Skeletal muscle satellite cell (primary cell): Measurements from ENCODE around the gene GIGYF1.

Experiments used
- H3K27me3 ChIP-seq: 2 replicates; pipeline ENCODE4 v1.7.0; 2013; ENCODE audit warnings: low read length; ENCODE audit not compliant: control insufficient read depth, insufficient read depth
- H3K36me3 ChIP-seq: 2 replicates; pipeline ENCODE4 v1.7.0; 2013; ENCODE audit warnings: mild to moderate bottlenecking, control low read depth, low read length; ENCODE audit not compliant: insufficient read depth
- H3K4me1 ChIP-seq: 2 replicates; pipeline ENCODE4 v1.7.0; 2013; ENCODE audit warnings: low read length; ENCODE audit not compliant: control insufficient read depth, insufficient read depth
- H3K4me2 ChIP-seq: 2 replicates; pipeline ENCODE4 v1.7.0; 2013; ENCODE audit warnings: mild to moderate bottlenecking, low read length
- H3K4me3 ChIP-seq: 2 replicates; pipeline ENCODE4 v1.7.0; 2013; ENCODE audit warnings: low read length
- H3K9ac ChIP-seq: 2 replicates; pipeline ENCODE4 v1.7.0; 2013; ENCODE audit warnings: mild to moderate bottlenecking, low read depth, low read length, moderate library complexity
- H3K9me3 ChIP-seq: replicated peaks from 2 replicates; pipeline ENCODE4 v1.7.0; 2013; ENCODE audit warnings: mild to moderate bottlenecking, control low read depth, low read length

GIGYF1 gene

GRCh38 chr7:100655908-100656674 lies 38.0 kb downstream of the GIGYF1 start, which contains the start of gene ACTL6B:
TSS of gene ACTL6B (minus strand) at chr7:100656448. CDS start at chr7:100656354, 94 bp downstream.
- Histone ChIP-seq H3K27me3 (peaks cover 38% of the 10 kb centered on the region), H3K4me1 (no peaks in the 10 kb centered on the region), H3K9ac (no peak within 1 kb of the TSS), H3K9me3 (no peaks in the 10 kb centered on the region), H3K4me3 (no peak within 1 kb of the TSS), H3K4me2 (peak within 1 kb of the TSS; percentile 11), H3K36me3 (no peaks in the 10 kb centered on the region)

DNA sequence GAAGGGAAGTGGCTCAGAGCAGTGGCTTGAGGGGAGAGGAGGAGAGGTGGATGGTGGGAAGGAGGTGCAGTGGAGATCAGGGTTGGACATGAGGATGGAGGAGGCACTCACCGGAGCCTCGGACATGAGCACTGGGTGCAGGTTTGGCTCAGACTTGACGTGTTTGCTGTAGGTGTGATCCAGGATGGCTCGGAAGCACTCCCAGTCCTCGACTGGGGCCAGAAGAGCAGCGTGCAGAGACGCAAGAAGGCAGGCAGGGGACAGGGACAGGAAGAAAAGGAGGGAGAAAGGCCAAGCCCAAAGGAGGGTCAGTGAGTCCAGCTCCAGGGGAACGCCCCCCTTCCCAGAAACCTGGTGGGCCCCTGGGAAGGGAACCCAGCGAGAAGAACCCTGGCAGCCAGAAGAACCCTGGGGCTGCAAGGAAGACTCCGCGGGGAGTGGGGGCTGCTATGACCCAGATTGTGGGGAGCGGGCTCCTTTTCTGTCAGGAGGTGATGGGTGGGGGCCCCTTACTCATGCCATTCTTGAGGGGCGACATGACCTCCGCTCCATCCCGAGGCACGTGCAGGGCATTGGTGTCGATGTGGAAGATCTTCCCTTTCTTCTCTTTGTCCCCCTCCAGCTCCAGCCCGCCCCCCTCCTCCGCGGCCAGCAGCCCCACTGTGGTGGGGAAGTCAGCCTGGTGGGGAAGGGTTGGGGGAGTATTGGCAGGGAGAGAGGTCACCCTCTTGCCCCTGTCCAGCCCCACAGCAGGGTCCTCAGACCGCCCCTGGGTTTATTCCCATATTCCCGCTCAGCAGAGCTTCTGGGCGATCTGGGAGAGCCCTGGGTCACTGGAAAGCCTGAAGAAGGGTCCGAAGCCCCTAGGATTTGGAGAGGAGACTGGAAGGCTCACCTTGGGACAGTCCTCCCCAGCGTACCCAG lies 38.9 kb downstream of the GIGYF1 start:
- H3K4me1 ChIP-seq: no peaks in the 10 kb centered on the region
- no peaks in the 10 kb centered on the region for H3K9me3 ChIP-seq
- H3K4me2 ChIP-seq: no peak overlapping the region
- H3K27me3 ChIP-seq: peaks cover 38% of the 10 kb centered on the region
- no peak overlapping the region for H3K9ac ChIP-seq
- no peaks in the 10 kb centered on the region for H3K36me3 ChIP-seq
- H3K4me3 ChIP-seq: no peak overlapping the region

DNA sequence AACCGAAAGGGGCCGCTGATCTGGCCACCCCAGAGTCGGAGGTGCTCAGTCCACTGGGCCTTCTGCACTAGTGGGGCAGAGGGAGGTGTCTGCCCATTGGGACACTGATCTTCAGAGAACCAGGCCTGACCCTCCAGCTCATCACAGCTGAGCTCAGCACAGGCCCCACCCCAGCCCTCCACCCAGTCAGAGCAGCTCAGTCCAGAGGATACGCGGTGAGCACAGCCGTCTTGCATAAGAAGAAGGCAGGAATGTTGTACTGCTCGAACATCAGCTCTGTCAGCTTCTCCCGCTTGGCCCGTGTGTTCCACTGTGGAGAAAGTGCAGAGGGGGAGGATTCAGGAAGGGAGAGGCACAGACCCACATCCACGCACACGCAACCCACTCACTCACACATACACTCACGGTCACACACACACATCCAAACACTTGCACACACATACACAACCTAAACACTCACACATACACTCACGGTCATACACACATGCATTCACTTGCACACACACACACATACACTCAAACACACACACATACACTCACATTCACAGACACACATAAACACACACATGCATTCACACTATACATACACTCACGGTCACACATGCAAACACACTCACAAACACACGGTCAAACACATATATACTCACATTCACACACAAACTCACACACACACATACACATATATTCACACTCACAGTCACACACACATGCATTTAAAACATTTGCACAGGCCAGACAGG lies 44.1 kb downstream of the GIGYF1 start:
- Histone ChIP-seq H3K9me3 (no peaks in the 10 kb centered on the region), H3K4me1 (no peaks in the 10 kb centered on the region), H3K9ac (no peak overlapping the region), H3K27me3 (peaks cover 38% of the 10 kb centered on the region), H3K36me3 (no peaks in the 10 kb centered on the region), H3K4me3 (no peak overlapping the region), H3K4me2 (no peak overlapping the region)

GRCh38 chr7:100642534-100642907 lies 51.5 kb downstream of the GIGYF1 start:
- peaks cover 60% of the 10 kb centered on the region for H3K27me3 ChIP-seq
- no peaks in the 10 kb centered on the region for H3K9me3 ChIP-seq
- H3K36me3 ChIP-seq: no peaks in the 10 kb centered on the region

GRCh38 chr7:100641860-100642533 lies 52.1 kb downstream of the GIGYF1 start:
- no peak overlapping the region for H3K4me3 ChIP-seq
- no peaks in the 10 kb centered on the region for H3K9me3 ChIP-seq
- no peak overlapping the region for H3K9ac ChIP-seq
- no peaks in the 10 kb centered on the region for H3K36me3 ChIP-seq
- no peaks in the 10 kb centered on the region for H3K4me1 ChIP-seq
- peaks cover 56% of the 10 kb centered on the region for H3K27me3 ChIP-seq
- no peak overlapping the region for H3K4me2 ChIP-seq

More at GRCh38 chr7:100642534-100642907, 51.5 kb downstream of the GIGYF1 start:
- H3K9ac ChIP-seq: no peak overlapping the region
- no peaks in the 10 kb centered on the region for H3K4me1 ChIP-seq
- H3K4me3 ChIP-seq: no peak overlapping the region
- H3K4me2 ChIP-seq: no peak overlapping the region

- Histone ChIP-seq H3K9ac (no peak within 1 kb of the TSS), H3K36me3 (no peaks in the 10 kb centered on the region), H3K27me3 (peaks cover 56% of the 10 kb centered on the region), H3K4me2 (no peak within 1 kb of the TSS), H3K4me1 (no peaks in the 10 kb centered on the region), H3K9me3 (no peaks in the 10 kb centered on the region), H3K4me3 (no peak within 1 kb of the TSS)
Observed at GRCh38 chr7:100641463-100641859, 52.6 kb downstream of the GIGYF1 start, which contains the start of gene TFR2. TSS of gene TFR2 (minus strand) at chr7:100641552. CDS start at chr7:100641509, 43 bp downstream.

DNA sequence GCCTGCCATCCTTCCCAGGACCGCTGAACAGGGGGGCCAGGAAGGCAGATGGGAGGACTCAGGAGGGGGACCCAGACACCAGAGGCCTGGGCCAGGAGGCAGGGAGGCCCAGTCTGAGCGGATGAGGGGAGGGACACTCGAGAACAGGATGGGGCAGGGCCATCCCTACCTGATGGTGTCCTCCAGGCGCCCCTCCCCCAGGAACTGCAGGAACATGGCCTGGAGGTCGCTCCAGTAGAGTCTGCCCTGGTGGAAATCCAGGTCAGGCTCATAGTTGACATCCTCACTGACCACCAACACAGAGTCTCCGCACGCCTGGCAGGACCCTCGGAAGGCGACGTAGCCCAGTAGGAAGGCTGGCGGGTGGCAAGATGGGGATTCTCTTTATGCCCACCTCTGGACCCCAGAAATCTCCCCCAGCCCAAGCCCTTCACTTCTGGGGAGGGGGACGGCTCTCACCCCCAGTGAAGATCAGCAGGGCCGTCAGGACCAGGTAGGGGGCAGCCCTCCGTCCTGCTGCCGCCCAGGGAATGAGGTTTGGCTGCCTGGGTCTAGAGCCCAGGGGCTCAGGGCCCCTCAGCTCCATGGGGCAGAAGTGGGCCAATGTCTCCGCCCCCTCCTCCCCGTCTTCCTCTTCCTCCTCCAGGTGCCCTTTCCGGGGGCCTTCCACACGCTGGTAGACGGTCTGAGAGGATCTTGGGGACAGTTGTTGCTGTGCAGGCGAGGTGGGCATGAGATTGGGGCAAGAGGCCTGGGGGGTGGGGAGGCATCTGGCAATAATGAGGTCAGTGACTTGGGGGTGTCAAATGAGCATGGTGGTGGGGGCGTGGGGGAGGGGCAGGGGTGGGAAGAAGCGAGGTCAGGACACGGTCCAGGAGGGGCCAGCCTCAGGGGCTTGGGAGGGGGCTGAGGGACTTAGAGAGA lies 53.3 kb downstream of the GIGYF1 start:
- no peaks in the 10 kb centered on the region for H3K36me3 ChIP-seq
- peaks cover 52% of the 10 kb centered on the region for H3K27me3 ChIP-seq
- H3K4me1 ChIP-seq: no peaks in the 10 kb centered on the region
- no peak overlapping the region for H3K9ac ChIP-seq
- no peak overlapping the region for H3K4me3 ChIP-seq
- no peaks in the 10 kb centered on the region for H3K9me3 ChIP-seq
- H3K4me2 ChIP-seq: no peak overlapping the region

- Histone ChIP-seq H3K4me3 (no peak overlapping the region), H3K4me1 (no peaks in the 10 kb centered on the region), H3K9ac (no peak overlapping the region), H3K27me3 (peaks cover 46% of the 10 kb centered on the region), H3K36me3 (no peaks in the 10 kb centered on the region), H3K9me3 (no peaks in the 10 kb centered on the region), H3K4me2 (no peak overlapping the region)
Observed at GRCh38 chr7:100639995-100640516, 54.0 kb downstream of the GIGYF1 start.

GRCh38 chr7:100632951-100633717 lies 60.9 kb downstream of the GIGYF1 start:
- peaks cover 25% of the 10 kb centered on the region for H3K27me3 ChIP-seq
- H3K9me3 ChIP-seq: no peaks in the 10 kb centered on the region
- H3K4me1 ChIP-seq: peaks cover 10% of the 10 kb centered on the region
- H3K36me3 ChIP-seq: no peaks in the 10 kb centered on the region
- H3K9ac ChIP-seq: no peak overlapping the region
- H3K4me2 ChIP-seq: peak overlapping the region; percentile 81
- H3K4me3 ChIP-seq: peak overlapping the region; percentile 63
